ENCODE measurements around the gene PA2G4. TPM values are rescaled to one million over a fixed set of nuclear protein-coding genes. Genes with fewer than 3 reads are reported as not detected.
A peak's percentile ranks its signal among the peaks of the same experiment; 100 is the strongest.

The PA2G4 gene
- total and polyA plus RNA-seq, 2 experiments from 2014 or later: 87.9 to 102 TPM

DNA sequence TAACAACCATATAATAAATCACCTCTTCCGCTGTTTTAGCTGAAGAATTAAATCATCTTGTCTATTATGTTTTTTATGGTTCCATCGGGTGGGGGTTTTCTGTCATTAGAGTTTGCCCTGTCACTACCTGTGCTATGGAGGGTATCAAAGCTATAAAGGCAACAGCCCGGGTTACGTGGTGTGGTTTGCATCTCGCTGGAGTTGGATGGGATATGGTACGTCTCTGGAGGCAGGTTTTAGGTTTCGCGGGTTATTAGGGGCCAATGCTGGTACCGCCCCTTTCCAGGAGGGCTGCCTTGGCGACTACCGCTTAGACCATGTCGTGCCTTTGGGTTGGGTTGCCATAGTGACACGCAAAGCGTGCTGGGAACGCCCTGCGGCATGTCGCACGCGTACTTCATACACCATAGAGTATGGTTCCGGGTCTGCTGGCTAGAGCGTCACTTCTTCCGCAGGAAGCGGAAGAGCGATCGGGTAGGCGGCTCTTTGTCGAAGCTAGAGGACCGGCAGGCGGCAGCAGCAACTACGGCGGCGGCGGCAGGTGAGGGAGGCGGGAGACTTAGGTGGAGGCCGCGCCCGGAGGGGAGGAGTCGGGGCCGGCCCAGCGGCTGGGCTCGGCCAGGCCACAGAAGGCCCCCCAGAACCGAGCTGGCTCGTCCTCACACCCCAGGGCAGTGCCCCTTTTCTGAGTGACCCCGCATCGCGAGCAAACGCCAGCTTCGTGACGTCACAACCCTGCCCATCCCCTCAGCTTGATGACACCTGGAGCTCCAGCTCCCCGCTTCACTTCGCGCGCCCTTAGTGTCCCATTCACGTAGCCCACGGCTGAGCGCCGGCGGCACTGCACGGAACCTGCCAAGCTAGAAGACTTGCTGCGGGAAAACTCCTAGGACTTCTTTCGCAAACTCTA lies 13.7 kb downstream of the PA2G4 start, which contains the start of gene ZC3H10:
Gene ZC3H10 (plus strand): TSS at position 489 of the 910 bp plus-strand sequence. CDS start 2,297 bp downstream, outside the sequence.
- peaks cover 2% of the 10 kb centered on the region for H4K20me1 ChIP-seq (ENCODE audit: insufficient read depth, poor library complexity, severe bottlenecking)
- H3K4me2 ChIP-seq: peak within 1 kb of the TSS; percentile 86
- DNase-seq (ENCODE audit: low spot score): peak; percentile 99
- peak within 1 kb of the TSS; percentile 41 for H2AFZ ChIP-seq
- TF ChIP-seq EZH2phosphoT487 (IDR thresholded peaks at IDR 0.05; ENCODE audit: low read depth, severe bottlenecking, unreplicated experiment): no peak
- TF ChIP-seq, protein P1, sequence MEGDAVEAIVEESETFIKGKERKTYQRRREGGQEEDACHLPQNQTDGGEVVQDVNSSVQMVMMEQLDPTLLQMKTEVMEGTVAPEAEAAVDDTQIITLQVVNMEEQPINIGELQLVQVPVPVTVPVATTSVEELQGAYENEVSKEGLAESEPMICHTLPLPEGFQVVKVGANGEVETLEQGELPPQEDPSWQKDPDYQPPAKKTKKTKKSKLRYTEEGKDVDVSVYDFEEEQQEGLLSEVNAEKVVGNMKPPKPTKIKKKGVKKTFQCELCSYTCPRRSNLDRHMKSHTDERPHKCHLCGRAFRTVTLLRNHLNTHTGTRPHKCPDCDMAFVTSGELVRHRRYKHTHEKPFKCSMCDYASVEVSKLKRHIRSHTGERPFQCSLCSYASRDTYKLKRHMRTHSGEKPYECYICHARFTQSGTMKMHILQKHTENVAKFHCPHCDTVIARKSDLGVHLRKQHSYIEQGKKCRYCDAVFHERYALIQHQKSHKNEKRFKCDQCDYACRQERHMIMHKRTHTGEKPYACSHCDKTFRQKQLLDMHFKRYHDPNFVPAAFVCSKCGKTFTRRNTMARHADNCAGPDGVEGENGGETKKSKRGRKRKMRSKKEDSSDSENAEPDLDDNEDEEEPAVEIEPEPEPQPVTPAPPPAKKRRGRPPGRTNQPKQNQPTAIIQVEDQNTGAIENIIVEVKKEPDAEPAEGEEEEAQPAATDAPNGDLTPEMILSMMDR (IDR thresholded peaks at IDR 0.05; ENCODE audit: poor library complexity): peak; percentile 50
- no peaks in the 10 kb centered on the region for H3K27me3 ChIP-seq
- no peaks in the 10 kb centered on the region for H3K9me3 ChIP-seq (ENCODE audit: low read depth)
- H3K4me1 ChIP-seq (ENCODE audit: insufficient read depth): peaks cover 14% of the 10 kb centered on the region
- under 1% methylated on average over 60 of the region's 61 CpGs for WGBS (ENCODE audit: low lambda C conversion rate, missing lambda C conversion rate)
- H3K4me3 ChIP-seq: peak within 1 kb of the TSS; percentile 49
- H3K79me2 ChIP-seq: peaks cover 12% of the 10 kb centered on the region
- H3K9me2 ChIP-seq (replicated peaks; ENCODE audit: insufficient read depth): no peaks in the 10 kb centered on the region
- peak within 1 kb of the TSS; percentile 97 for H3K27ac ChIP-seq
- H3K36me3 ChIP-seq (replicated peaks; ENCODE audit: insufficient read depth, low read depth): no peaks in the 10 kb centered on the region

DNA sequence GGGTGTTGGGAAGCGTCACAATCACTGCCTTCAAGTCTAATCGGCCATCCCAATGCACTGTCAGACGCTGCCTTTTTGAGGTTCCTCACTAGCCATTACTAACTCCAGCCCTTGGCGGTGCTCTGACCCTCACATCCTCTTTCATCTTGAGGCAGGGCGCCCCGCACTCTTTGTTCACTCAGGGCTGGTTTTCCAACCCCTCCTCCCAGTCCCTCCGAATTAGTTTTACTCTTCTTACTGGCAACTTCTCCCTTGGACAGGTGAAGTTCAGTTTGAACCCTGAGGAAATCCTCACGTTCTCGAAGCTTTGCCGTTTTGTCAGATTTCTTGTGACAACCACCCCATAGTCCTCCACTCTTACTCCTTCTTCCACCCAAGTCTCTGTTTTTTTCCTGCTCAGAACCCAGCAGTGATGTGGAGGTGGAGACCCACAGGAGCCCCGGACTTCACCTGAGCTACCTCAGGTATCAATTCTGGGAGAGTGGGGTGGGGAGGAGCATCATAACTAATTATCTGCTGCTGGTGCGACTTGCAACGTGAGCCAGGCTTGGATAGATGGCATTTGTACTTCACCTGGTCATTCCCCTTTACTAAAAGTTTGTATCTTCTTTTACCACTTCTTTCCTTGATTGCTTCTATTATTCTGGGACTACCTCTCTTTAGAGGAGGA lies 14.5 kb downstream of the PA2G4 start:
- H3K9me3 ChIP-seq (ENCODE audit: low read depth): no peaks in the 10 kb centered on the region
- no peak for DNase-seq (ENCODE audit: low spot score)
- H2AFZ ChIP-seq: peak overlapping the region; percentile 41
- no peaks in the 10 kb centered on the region for H3K36me3 ChIP-seq (replicated peaks; ENCODE audit: insufficient read depth, low read depth)
- peaks cover 2% of the 10 kb centered on the region for H4K20me1 ChIP-seq (ENCODE audit: insufficient read depth, poor library complexity, severe bottlenecking)
- peak overlapping the region; percentile 86 for H3K4me2 ChIP-seq
- H3K27me3 ChIP-seq: no peaks in the 10 kb centered on the region
- H3K79me2 ChIP-seq: peaks cover 12% of the 10 kb centered on the region
- peak overlapping the region; percentile 86 for H3K27ac ChIP-seq
- H3K9me2 ChIP-seq (replicated peaks; ENCODE audit: insufficient read depth): no peaks in the 10 kb centered on the region
- H3K4me1 ChIP-seq (ENCODE audit: insufficient read depth): peaks cover 14% of the 10 kb centered on the region
- WGBS (ENCODE audit: low lambda C conversion rate, missing lambda C conversion rate): 17% methylated on average over 13 of the region's 13 CpGs
- H3K4me3 ChIP-seq: peak overlapping the region; percentile 38
- TF ChIP-seq EZH2phosphoT487 (IDR thresholded peaks at IDR 0.05; ENCODE audit: low read depth, severe bottlenecking, unreplicated experiment): no peak
- TF ChIP-seq, protein P1 (IDR thresholded peaks at IDR 0.05; ENCODE audit: poor library complexity): no peak
- TF ChIP-seq EZH2 (IDR thresholded peaks at IDR 0.05; ENCODE audit: borderline replicate concordance): no peak

DNA sequence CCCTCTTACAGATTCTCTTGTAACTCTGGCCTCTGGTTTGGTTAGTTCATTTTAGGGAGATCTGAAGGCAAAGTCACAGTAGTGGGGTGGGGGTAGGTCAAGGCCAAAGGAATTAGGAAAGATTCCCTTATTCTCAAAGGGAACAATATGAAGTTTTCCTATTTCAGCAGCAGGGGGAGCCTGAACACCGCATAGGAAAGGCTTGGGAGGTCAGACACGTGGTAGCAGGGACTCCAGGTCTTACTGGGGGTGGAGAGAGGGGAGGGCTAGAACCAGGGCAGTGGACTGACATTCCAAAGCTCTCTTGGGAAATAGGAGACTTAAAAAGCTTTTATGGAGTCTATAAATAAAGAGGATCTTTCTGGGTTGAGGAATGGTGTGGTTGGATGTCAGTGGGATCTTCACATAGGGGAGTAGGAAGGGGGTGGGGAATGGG lies 15.0 kb downstream of the PA2G4 start:
- no peaks in the 10 kb centered on the region for H3K9me2 ChIP-seq (replicated peaks; ENCODE audit: insufficient read depth)
- no peak overlapping the region for H2AFZ ChIP-seq
- H3K9me3 ChIP-seq (ENCODE audit: low read depth): no peaks in the 10 kb centered on the region
- H3K4me2 ChIP-seq: peak overlapping the region; percentile 86
- peaks cover 2% of the 10 kb centered on the region for H4K20me1 ChIP-seq (ENCODE audit: insufficient read depth, poor library complexity, severe bottlenecking)
- TF ChIP-seq, protein P1 (IDR thresholded peaks at IDR 0.05; ENCODE audit: poor library complexity): peak; percentile 78
- no peak for TF ChIP-seq EZH2 (IDR thresholded peaks at IDR 0.05; ENCODE audit: borderline replicate concordance)
- TF ChIP-seq EZH2phosphoT487 (IDR thresholded peaks at IDR 0.05; ENCODE audit: low read depth, severe bottlenecking, unreplicated experiment): no peak
- H3K27ac ChIP-seq: peak overlapping the region; percentile 86
- H3K79me2 ChIP-seq: peaks cover 12% of the 10 kb centered on the region
- no peaks in the 10 kb centered on the region for H3K27me3 ChIP-seq
- 0% methylated on average over 2 of the region's 2 CpGs for WGBS (ENCODE audit: low lambda C conversion rate, missing lambda C conversion rate)
- H3K4me1 ChIP-seq (ENCODE audit: insufficient read depth): peaks cover 14% of the 10 kb centered on the region
- H3K4me3 ChIP-seq: no peak overlapping the region
- no peaks in the 10 kb centered on the region for H3K36me3 ChIP-seq (replicated peaks; ENCODE audit: insufficient read depth, low read depth)
- DNase-seq (ENCODE audit: low spot score): peak; percentile 95
